PC-3 (cell line): ENCODE data around the gene CACHD1. TPM values are rescaled to one million over a fixed set of nuclear protein-coding genes. Genes with fewer than 3 reads are reported as not detected.
"Not testable (repeated sequence)": the region's sequence is repeated elsewhere in the genome, so short reads cannot be mapped to it uniquely, and the experiment has no call there.

Source experiments
- ATAC-seq: fragments of 200-7000 bp; cut with Tn5 transposase; 2 replicates; pipeline ENCODE4 v1.9.1; 2020; ENCODE audit warnings: mild to moderate bottlenecking, moderate library complexity
- BruUV-seq: library from RNA; stranded (reverse); fragments of 400-500 nt; replicated peaks from 2 replicates; lab custom pipeline; 2021; lab: Mats Ljungman, UMichigan
- CTCF ChIA-PET: fragments of 300-600 bp; sonication (Branson Sonifier 250); formaldehyde crosslinking; loops from one replicate; lab custom pipeline; 2022; ENCODE audit warnings: antibody characterized with exemption; lab: Charles Lee
- POLR2A ChIA-PET: fragments of 300-600 bp; sonication (Branson Sonifier 250); formaldehyde crosslinking; loops from one replicate; lab custom pipeline; 2022; ENCODE audit warnings: antibody characterized with exemption; ENCODE audit not compliant: unreplicated experiment; lab: Charles Lee
- DNase-seq: peaks from one replicate; pipeline ENCODE4 v3.0.0-alpha.2; 2015
- H2AFZ ChIP-seq: fragments of 300-600 bp; sonication (generic); 2 replicates; pipeline ENCODE4 v1.6.0; 2016; ENCODE audit warnings: antibody characterized with exemption, low read length
- H3F3A ChIP-seq: fragments of 300-600 bp; sonication (generic); one replicate; pipeline ENCODE4 v1.6.0; 2017; ENCODE audit warnings: antibody characterized with exemption, low read length, control low read depth, mild to moderate bottlenecking; ENCODE audit not compliant: unreplicated experiment
- H3K27ac ChIP-seq: fragments of 300-600 bp; sonication (generic); 2 replicates; pipeline ENCODE4 v1.5.1; 2016; ENCODE audit warnings: mild to moderate bottlenecking, low read length
- H3K27me3 ChIP-seq: fragments of 300-600 bp; sonication (generic); 2 replicates; pipeline ENCODE4 v1.6.1; 2016; ENCODE audit warnings: low read length, mixed read lengths
- H3K36me3 ChIP-seq: fragments of 300-600 bp; sonication (generic); 2 replicates; pipeline ENCODE4 v1.6.1; 2016; ENCODE audit warnings: low read depth, mixed run types, low read length, mixed read lengths
- H3K4me1 ChIP-seq: fragments of 300-600 bp; sonication (generic); 2 replicates; pipeline ENCODE4 v1.5.1; 2016; ENCODE audit warnings: low read length; ENCODE audit not compliant: insufficient read depth
- H3K4me2 ChIP-seq: fragments of 300-600 bp; sonication (generic); 2 replicates; pipeline ENCODE4 v1.6.0; 2016; ENCODE audit warnings: low read length
- H3K4me3 ChIP-seq: fragments of 300-600 bp; sonication (generic); 2 replicates; pipeline ENCODE4 v1.5.1; 2016; ENCODE audit warnings: mild to moderate bottlenecking, low read length, mixed read lengths
- H3K79me2 ChIP-seq: fragments of 300-600 bp; sonication (generic); 2 replicates; pipeline ENCODE4 v1.6.1; 2017; ENCODE audit warnings: low read length, mixed read lengths
- H3K9ac ChIP-seq: fragments of 300-600 bp; sonication (generic); 2 replicates; pipeline ENCODE4 v1.6.0; 2016; ENCODE audit warnings: mild to moderate bottlenecking, low read length
- H3K9me2 ChIP-seq: fragments of 300-600 bp; sonication (generic); replicated peaks from 2 replicates; pipeline ENCODE4 v1.6.1; 2016; ENCODE audit warnings: mixed run types, low read length, mixed read lengths
- H3K9me3 ChIP-seq: fragments of 300-600 bp; sonication (generic); 2 replicates; pipeline ENCODE4 v1.6.1; 2016; ENCODE audit warnings: low read length, mixed read lengths
- H4K20me1 ChIP-seq: fragments of 300-600 bp; sonication (generic); 2 replicates; pipeline ENCODE4 v1.6.1; 2016; ENCODE audit warnings: low read length, mixed read lengths
- CTCF ChIP-seq: fragments of 300-600 bp; sonication (generic); conservative IDR thresholded peaks from 2 replicates; pipeline ENCODE4 v1.5.1; 2017; ENCODE audit warnings: antibody characterized with exemption, low read depth, mild to moderate bottlenecking, low read length
- EZH2 ChIP-seq: fragments of 300-600 bp; sonication (generic); IDR thresholded peaks from one replicate; pipeline ENCODE4 v1.6.1; 2017; ENCODE audit warnings: antibody characterized with exemption, mild to moderate bottlenecking, low read length; ENCODE audit not compliant: unreplicated experiment
- EZH2phosphoT487 ChIP-seq: fragments of 300-600 bp; sonication (generic); IDR thresholded peaks from 2 replicates; pipeline ENCODE4 v1.6.1; 2018; ENCODE audit warnings: mild to moderate bottlenecking, antibody characterized with exemption, low read length, borderline replicate concordance
- intact Hi-C: fragments of 100-400 bp; cut with micrococcal nuclease; formaldehyde crosslinking; loops from 2 replicates; pipeline ENCODE4 v1.9.0; 2023
- microRNA-seq: library from miRNA; unstranded; fragments of <30 nt; microRNA quantifications from one replicate; pipeline ENCODE4 v1.1.0, GENCODE V29; 2020; ENCODE audit not compliant: unreplicated experiment
- total RNA-seq: library from RNA; depleted of rRNA; stranded (reverse); fragments of >200 nt; gene quantifications from 2 replicates; pipeline ENCODE4 v1.2.3, GENCODE V29; 2014

CACHD1 gene
- total RNA-seq, 1 experiment from 2014 or later = 6.6 TPM

GRCh38 chr1:64734287-64734652 is 264.3 kb downstream of the CACHD1 start:
- H3K27ac ChIP-seq = no peak overlapping the region
- no peak for DNase-seq
- H3F3A ChIP-seq = no peaks in the 10 kb centered on the region
- H3K9me2 ChIP-seq = no peaks in the 10 kb centered on the region
- POLR2A ChIA-PET = no interaction called here
- TF ChIP-seq CTCF = no peak
- TF ChIP-seq EZH2phosphoT487 = no peak
- no peak for TF ChIP-seq EZH2
- H3K27me3 ChIP-seq = no peaks in the 10 kb centered on the region
- no TSS peak for BruUV-seq
- intact Hi-C loops = no loop called here
- no peak for ATAC-seq
- H3K4me2 ChIP-seq = no peak overlapping the region
- no peaks in the 10 kb centered on the region for H3K9me3 ChIP-seq
- H4K20me1 ChIP-seq = no peaks in the 10 kb centered on the region
- H3K4me3 ChIP-seq = no peak overlapping the region
- H3K79me2 ChIP-seq = no peaks in the 10 kb centered on the region
- CTCF ChIA-PET = no interaction called here
- H3K9ac ChIP-seq = no peak overlapping the region
- no peak overlapping the region for H2AFZ ChIP-seq
- no peaks in the 10 kb centered on the region for H3K4me1 ChIP-seq
- H3K36me3 ChIP-seq = no peaks in the 10 kb centered on the region

GRCh38 chr1:64740687-64741086 is 270.8 kb downstream of the CACHD1 start:
- ATAC-seq, H3K9me3 ChIP-seq, H3K9me2 ChIP-seq, H3K27ac ChIP-seq, H3K4me2 ChIP-seq, H2AFZ ChIP-seq, H3F3A ChIP-seq, POLR2A ChIA-PET, H4K20me1 ChIP-seq, H3K4me3 ChIP-seq, H3K27me3 ChIP-seq, CTCF ChIA-PET, DNase-seq, H3K79me2 ChIP-seq, H3K36me3 ChIP-seq, H3K9ac ChIP-seq, BruUV-seq: not testable (repeated sequence)
- intact Hi-C loops = loop anchor here (10.0 kb wide), 1 partner anchor 684 kb away; the partner anchor contains the start of genes LEPR and LEPROT
- peaks cover 15% of the 10 kb centered on the region for H3K4me1 ChIP-seq

Small RNAs within 50 kb of the gene (microRNA-seq; reads per million reads assigned to microRNA genes)
- gene MIR4794 = not detected
